SK-N-DZ (cell line): Measurements from ENCODE around the gene CRIP1.

Source experiments
- DNase-seq: peaks from one replicate; pipeline ENCODE4 v3.0.0-alpha.2; 2015; ENCODE audit warnings: low spot score

CRIP1 gene

GRCh38 chr14:105480807-105481801 is 5.6 kb upstream of the CRIP1 start:
- peak; percentile 70 for DNase-seq

GRCh38 chr14:105481886-105482457 is 4.7 kb upstream of the CRIP1 start:
- DNase-seq, result peak; percentile 60

- DNase-seq, result no peak
These were observed 4.1 kb upstream of the CRIP1 start for GRCh38 chr14:105482486-105483110.

- DNase-seq, result no peak
These were observed 3.2 kb upstream of the CRIP1 start for GRCh38 chr14:105483300-105484068.

GRCh38 chr14:105484069-105484996 is 2.4 kb upstream of the CRIP1 start:
- DNase-seq, result no peak

- DNase-seq, result no peak
These were observed 1.7 kb upstream of the CRIP1 start for GRCh38 chr14:105484997-105485393.

- DNase-seq, result peak; percentile 85
These were observed 935 bp upstream of the CRIP1 start for GRCh38 chr14:105485739-105486162.

GRCh38 chr14:105486974-105487448 is 325 bp downstream of the CRIP1 start:
- no peak for DNase-seq

- DNase-seq, result no peak
These were observed 831 bp downstream of the CRIP1 start for GRCh38 chr14:105487449-105487985.

GRCh38 chr14:105487986-105488777 is 1.5 kb downstream of the CRIP1 start:
- DNase-seq, result no peak

- no peak for DNase-seq
These were observed 2.3 kb downstream of the CRIP1 start for GRCh38 chr14:105488781-105489541.

- DNase-seq, result peak; percentile 77
These were observed 3.0 kb downstream of the CRIP1 start for GRCh38 chr14:105489542-105490266.

- no peak for DNase-seq
These were observed 3.5 kb downstream of the CRIP1 start for GRCh38 chr14:105490267-105490571.

GRCh38 chr14:105490572-105491365 is 4.1 kb downstream of the CRIP1 start, which contains the start of gene TEDC1:
Gene TEDC1 (plus strand): TSS chr14:105491246. CDS start chr14:105491376, 130 bp downstream.
- peak; percentile 99 for DNase-seq

GRCh38 chr14:105491366-105491973 is 4.8 kb downstream of the CRIP1 start:
- peak; percentile 70 for DNase-seq
